Glomerular endothelial cell (primary cell): ENCODE data around the gene ZNF619. TPM values are rescaled to one million over a fixed set of nuclear protein-coding genes. Genes with fewer than 3 reads are reported as not detected.

Experiments used
- DNase-seq: peaks from one replicate; pipeline ENCODE4 v3.0.0-alpha.2; 2011; ENCODE audit warnings: low read depth, low spot score; ENCODE audit errors: extremely low read depth
- total RNA-seq: library from RNA; depleted of rRNA; stranded (reverse); fragments of >200 nt; gene quantifications from 2 replicates; pipeline ENCODE4 v1.2.3, GENCODE V29; 2015

Gene ZNF619
- total RNA-seq, 1 donor from 2014 or later: 4.4 TPM

DNA sequence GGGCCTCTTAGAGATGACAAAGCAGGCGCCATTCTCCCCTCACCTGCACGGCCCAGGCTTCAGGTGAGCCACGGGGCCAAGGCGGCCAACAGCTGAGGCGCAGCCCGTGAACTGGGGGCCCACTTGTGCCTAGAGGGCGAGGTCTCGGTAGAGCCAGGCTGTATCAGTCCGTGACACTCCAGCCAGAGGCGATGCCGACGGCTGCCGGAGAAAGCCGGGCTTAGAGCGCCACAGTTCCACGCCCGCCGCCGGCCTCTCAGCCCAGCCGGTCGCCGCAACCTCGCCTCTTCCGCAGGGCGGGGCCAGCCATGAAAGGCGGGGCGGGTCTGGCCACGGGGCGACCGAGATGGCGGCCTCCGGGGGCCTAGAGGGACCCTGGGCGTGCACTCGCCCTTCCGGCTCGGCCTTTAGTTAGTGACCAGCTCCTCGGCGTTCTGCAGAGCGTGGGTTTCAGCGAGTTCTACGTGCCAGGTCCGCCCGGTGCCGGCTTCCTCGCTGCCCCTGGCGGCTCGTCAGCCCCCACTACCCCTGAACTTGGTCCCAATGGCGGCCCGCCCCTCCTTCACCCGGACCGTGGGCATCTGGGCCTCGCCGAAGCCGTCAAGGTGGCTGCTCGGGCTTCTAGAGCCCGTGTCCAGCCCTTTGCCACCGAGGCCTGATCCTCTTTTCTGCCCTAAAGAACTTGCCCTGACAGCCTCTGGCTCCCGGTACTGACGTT, 47.8 kb downstream of the ZNF619 start, which contains the start of gene ZNF621:
ZNF621 (plus strand) TSS at position 393 of the 718 bp plus-strand sequence. CDS start 881 bp downstream, outside the sequence.
- no peak for DNase-seq

DNA sequence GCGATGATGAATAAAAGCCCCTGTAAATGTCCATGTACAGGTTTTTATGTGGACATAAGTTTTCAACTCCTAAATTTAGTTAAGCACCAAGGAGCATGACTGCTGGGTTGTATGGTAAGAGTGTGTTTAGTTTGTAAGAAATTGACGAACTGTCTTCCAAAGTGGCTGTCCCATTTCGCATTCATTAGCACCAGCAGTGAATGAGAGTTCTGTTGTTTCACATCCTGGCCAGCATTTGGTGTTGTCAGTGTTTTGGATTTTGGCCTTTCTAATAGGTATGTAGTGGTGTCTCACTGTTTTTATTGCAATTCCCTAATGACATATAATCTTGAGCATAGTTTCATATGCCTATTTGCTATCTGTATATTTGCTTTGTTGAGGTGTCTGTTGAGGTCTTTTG, 51.5 kb downstream of the ZNF619 start:
- DNase-seq: no peak

DNA sequence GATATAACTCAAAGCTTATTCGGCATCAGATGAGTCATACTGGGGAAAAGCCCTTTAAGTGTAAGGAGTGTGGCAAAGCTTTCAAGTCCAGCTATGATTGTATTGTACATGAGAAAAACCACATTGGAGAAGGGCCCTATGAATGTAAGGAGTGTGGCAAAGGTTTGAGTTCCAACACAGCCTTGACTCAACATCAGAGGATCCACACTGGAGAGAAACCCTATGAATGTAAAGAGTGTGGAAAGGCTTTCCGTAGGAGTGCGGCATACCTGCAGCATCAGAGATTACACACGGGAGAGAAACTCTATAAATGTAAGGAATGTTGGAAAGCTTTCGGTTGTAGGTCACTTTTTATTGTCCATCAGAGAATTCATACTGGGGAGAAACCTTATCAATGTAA, 55.3 kb downstream of the ZNF619 start:
- DNase-seq: no peak

DNA sequence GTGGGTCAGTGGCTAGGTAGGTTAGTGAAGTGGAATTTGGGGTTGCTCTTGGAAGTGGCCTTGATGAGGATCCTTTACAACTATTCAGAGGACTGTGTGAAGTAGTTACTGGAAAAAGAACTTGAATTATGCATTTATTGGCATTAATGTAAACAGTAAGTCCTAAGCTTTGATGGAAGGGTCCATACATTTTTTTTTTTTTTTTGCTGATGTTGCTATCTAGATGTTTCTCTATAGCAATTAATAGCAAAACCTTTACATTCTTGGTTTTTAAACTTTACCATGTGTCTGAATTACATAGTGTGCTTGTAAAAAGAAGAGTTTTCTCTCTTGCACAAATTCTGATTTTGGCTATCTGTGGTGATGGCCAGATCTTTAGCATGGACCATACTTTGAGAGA, 57.4 kb downstream of the ZNF619 start:
- no peak for DNase-seq

Other genes with a start within 250 kb of the ZNF619 start
- gene EIF1B, start 167.4 kb upstream of the ZNF619 start, total RNA-seq: 23.0 and 28.7 TPM in 2 replicates
- 0.24 TPM in 1 of 2 replicates, not detected in the other for gene ENTPD3, start 89.9 kb upstream of the ZNF619 start, total RNA-seq
- gene RPL14, start 19.8 kb upstream of the ZNF619 start, total RNA-seq: 490 and 662 TPM in 2 replicates
- 2.7 and 4.0 TPM in 2 replicates for gene ZNF620, start 28.9 kb downstream of the ZNF619 start, total RNA-seq
- gene ZNF621, start 47.8 kb downstream of the ZNF619 start, total RNA-seq: 12.0 and 13.7 TPM in 2 replicates